ENCODE data around the gene ASXL2.

GRCh38 chr2:25699216-25699615 lies 179.1 kb downstream of the ASXL2 start:
- TF ChIP-seq CTCF (conservative IDR thresholded peaks at IDR 0.05; ENCODE audit: low read depth, low read length): no peak
- TF ChIP-seq EZH2 (IDR thresholded peaks at IDR 0.05; ENCODE audit: borderline replicate concordance, low read depth, low read length, poor library complexity, severe bottlenecking): no peak
